ENCODE measurements around the gene SLC6A9.

DNA sequence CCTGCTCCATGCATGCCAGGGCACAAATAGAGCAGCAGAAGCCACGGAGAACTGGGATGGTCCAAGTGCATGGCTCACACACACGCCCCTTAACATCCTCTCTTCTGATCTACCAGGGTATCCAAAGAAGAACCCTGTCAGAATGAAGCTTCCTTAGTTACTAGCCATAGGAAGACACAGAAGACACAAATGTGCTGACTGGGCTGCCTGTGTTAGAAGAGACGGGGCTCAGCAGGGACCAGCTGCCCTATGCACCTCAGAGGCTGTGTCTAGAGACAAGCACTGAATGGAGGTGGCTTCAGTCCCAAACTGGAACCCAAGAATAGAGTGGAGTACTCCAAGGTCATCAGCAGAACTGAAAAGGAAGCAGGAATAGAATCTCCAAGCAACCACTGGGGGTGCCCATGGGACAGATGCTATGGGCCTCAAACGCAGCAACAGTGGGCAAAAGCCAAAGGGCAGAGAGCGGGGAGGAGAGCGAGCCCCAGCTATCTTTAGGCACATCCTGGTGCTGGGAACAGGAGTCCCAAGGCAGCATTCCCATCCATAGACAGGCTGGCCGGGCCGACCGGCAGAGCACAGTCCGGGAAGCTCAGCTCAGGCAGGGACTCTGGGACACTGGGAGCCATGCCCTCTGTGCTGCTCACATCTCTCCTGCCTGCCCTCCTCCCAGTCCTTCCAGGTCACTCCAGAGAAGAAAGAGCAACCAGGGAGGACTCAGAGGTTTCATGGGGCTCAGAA is 9.5 kb downstream of the SLC6A9 start:
- TF ChIP-seq, protein P1, sequence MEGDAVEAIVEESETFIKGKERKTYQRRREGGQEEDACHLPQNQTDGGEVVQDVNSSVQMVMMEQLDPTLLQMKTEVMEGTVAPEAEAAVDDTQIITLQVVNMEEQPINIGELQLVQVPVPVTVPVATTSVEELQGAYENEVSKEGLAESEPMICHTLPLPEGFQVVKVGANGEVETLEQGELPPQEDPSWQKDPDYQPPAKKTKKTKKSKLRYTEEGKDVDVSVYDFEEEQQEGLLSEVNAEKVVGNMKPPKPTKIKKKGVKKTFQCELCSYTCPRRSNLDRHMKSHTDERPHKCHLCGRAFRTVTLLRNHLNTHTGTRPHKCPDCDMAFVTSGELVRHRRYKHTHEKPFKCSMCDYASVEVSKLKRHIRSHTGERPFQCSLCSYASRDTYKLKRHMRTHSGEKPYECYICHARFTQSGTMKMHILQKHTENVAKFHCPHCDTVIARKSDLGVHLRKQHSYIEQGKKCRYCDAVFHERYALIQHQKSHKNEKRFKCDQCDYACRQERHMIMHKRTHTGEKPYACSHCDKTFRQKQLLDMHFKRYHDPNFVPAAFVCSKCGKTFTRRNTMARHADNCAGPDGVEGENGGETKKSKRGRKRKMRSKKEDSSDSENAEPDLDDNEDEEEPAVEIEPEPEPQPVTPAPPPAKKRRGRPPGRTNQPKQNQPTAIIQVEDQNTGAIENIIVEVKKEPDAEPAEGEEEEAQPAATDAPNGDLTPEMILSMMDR (IDR thresholded peaks at IDR 0.05; ENCODE audit: low read depth, low read length): no peak
- no peak for TF ChIP-seq POLR2A (IDR thresholded peaks at IDR 0.05; ENCODE audit: extremely low read depth, insufficient read length)
- TF ChIP-seq, protein P2, sequence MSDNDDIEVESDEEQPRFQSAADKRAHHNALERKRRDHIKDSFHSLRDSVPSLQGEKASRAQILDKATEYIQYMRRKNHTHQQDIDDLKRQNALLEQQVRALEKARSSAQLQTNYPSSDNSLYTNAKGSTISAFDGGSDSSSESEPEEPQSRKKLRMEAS (IDR thresholded peaks at IDR 0.05; ENCODE audit: low read depth, low read length): no peak
- no peak for TF ChIP-seq MYC (IDR thresholded peaks at IDR 0.05; ENCODE audit: low read depth, low read length)

All from NB4 (cell line).